Measurements from ENCODE around the gene DCAF17.
A peak's percentile ranks its signal among the peaks of the same experiment; 100 is the strongest.
"Not testable (repeated sequence)": the region's sequence is repeated elsewhere in the genome, so short reads cannot be mapped to it uniquely, and the experiment has no call there.

DCAF17 gene

GRCh38 chr2:171469176-171469575, 35.1 kb downstream of the DCAF17 start:
- DNase-seq = no peak

GRCh38 chr2:171470129-171470528, 36.1 kb downstream of the DCAF17 start:
- no peak for DNase-seq

- DNase-seq = no peak
Observed at GRCh38 chr2:171475979-171476378, 42.0 kb downstream of the DCAF17 start.

GRCh38 chr2:171478345-171478744, 44.3 kb downstream of the DCAF17 start:
- DNase-seq = no peak

- DNase-seq = no peak
Observed at GRCh38 chr2:171479154-171479814, 45.3 kb downstream of the DCAF17 start.

- DNase-seq = no peak
Observed at GRCh38 chr2:171480908-171481307, 46.9 kb downstream of the DCAF17 start.

- no peak for DNase-seq
Observed at GRCh38 chr2:171482308-171482707, 48.3 kb downstream of the DCAF17 start.

GRCh38 chr2:171482877-171483276, 48.9 kb downstream of the DCAF17 start:
- DNase-seq = no peak

GRCh38 chr2:171483793-171484192, 49.8 kb downstream of the DCAF17 start:
- no peak for DNase-seq

- DNase-seq = no peak
Observed at GRCh38 chr2:171485116-171485515, 51.1 kb downstream of the DCAF17 start.

GRCh38 chr2:171487201-171487600, 53.2 kb downstream of the DCAF17 start:
- DNase-seq = no peak

GRCh38 chr2:171487803-171488259, 53.8 kb downstream of the DCAF17 start:
- no peak for DNase-seq

- no peak for DNase-seq
Observed at GRCh38 chr2:171490577-171490976, 56.6 kb downstream of the DCAF17 start.

GRCh38 chr2:171491292-171491691, 57.3 kb downstream of the DCAF17 start:
- no peak for DNase-seq

- no peak for DNase-seq
Observed at GRCh38 chr2:171492664-171493063, 58.6 kb downstream of the DCAF17 start.

GRCh38 chr2:171497664-171498063, 63.6 kb downstream of the DCAF17 start:
- DNase-seq = not testable (repeated sequence)

GRCh38 chr2:171505374-171505773, 71.3 kb downstream of the DCAF17 start:
- no peak for DNase-seq

- DNase-seq = no peak
Observed at GRCh38 chr2:171509945-171510731, 76.1 kb downstream of the DCAF17 start.

- DNase-seq = no peak
Observed at GRCh38 chr2:171512014-171512413, 78.0 kb downstream of the DCAF17 start.

- no peak for DNase-seq
Observed at GRCh38 chr2:171512683-171513195, 78.7 kb downstream of the DCAF17 start.

- no peak for DNase-seq
Observed at GRCh38 chr2:171513719-171514160, 79.7 kb downstream of the DCAF17 start.

GRCh38 chr2:171514908-171515582, 81.0 kb downstream of the DCAF17 start:
- DNase-seq = no peak

- DNase-seq = peak; percentile 74
Observed at GRCh38 chr2:171515672-171516298, 81.8 kb downstream of the DCAF17 start.
